OCI-LY1 (cell line): ENCODE data around the gene TMEM62.

Experiments
- H2AFZ ChIP-seq: fragments of 200-600 bp; sonication (generic), shearing (Covaris generic); 2 replicates; pipeline ENCODE4 v1.6.0; 2014; ENCODE audit warnings: antibody characterized with exemption, mild to moderate bottlenecking, low read length
- H3F3A ChIP-seq: fragments of 200-600 bp; sonication (generic), shearing (Covaris generic); 2 replicates; pipeline ENCODE4 v1.6.0; 2014; ENCODE audit warnings: mild to moderate bottlenecking, antibody characterized with exemption, low read length, moderate library complexity; ENCODE audit not compliant: insufficient read depth
- H3K27ac ChIP-seq: fragments of 200-600 bp; sonication (generic); 2 replicates; pipeline ENCODE4 v1.5.1; 2014; ENCODE audit warnings: low read length, mixed run types, mild to moderate bottlenecking, low read depth; ENCODE audit not compliant: poor library complexity, severe bottlenecking
- H3K27me3 ChIP-seq: fragments of 200-600 bp; sonication (generic); 2 replicates; pipeline ENCODE4 v1.6.0; 2014; ENCODE audit warnings: antibody characterized with exemption, mild to moderate bottlenecking, low read length, moderate library complexity; ENCODE audit not compliant: insufficient read depth
- H3K36me3 ChIP-seq: fragments of 200-600 bp; sonication (generic); 2 replicates; pipeline ENCODE4 v1.6.1; 2014; ENCODE audit warnings: mild to moderate bottlenecking, antibody characterized with exemption, low read length, moderate library complexity, mixed read lengths; ENCODE audit not compliant: insufficient read depth
- H3K4me1 ChIP-seq: fragments of 200-600 bp; sonication (generic); 2 replicates; pipeline ENCODE4 v1.5.1; 2014; ENCODE audit warnings: mild to moderate bottlenecking, low read length, moderate library complexity; ENCODE audit not compliant: insufficient read depth, severe bottlenecking
- H3K4me2 ChIP-seq: fragments of 200-600 bp; sonication (generic), shearing (Covaris generic); 2 replicates; pipeline ENCODE4 v1.6.1; 2014; ENCODE audit warnings: low read length
- H3K4me3 ChIP-seq: fragments of 200-600 bp; sonication (generic); 2 replicates; pipeline ENCODE4 v1.5.1; 2014; ENCODE audit warnings: low read length, low read depth, mild to moderate bottlenecking, mixed read lengths; ENCODE audit not compliant: poor library complexity, severe bottlenecking
- H3K79me2 ChIP-seq: fragments of 200-600 bp; shearing (Covaris generic); 2 replicates; pipeline ENCODE4 v1.6.1; 2016; ENCODE audit warnings: mixed run types, low read length, mixed read lengths; ENCODE audit not compliant: insufficient read depth
- H3K9ac ChIP-seq: fragments of 200-600 bp; sonication (generic), shearing (Covaris generic); 2 replicates; pipeline ENCODE4 v1.6.1; 2014; ENCODE audit warnings: mild to moderate bottlenecking, low read length, mixed read lengths
- H3K9me2 ChIP-seq: fragments of 200-600 bp; sonication (generic), shearing (Covaris generic); 2 replicates; pipeline ENCODE4 v1.6.1; 2014; ENCODE audit warnings: low read depth, mild to moderate bottlenecking, low read length, mixed read lengths
- H3K9me3 ChIP-seq: fragments of 200-600 bp; shearing (Covaris generic); 2 replicates; pipeline ENCODE4 v1.6.1; 2014; ENCODE audit warnings: low read length, mixed read lengths
- H4K20me1 ChIP-seq: fragments of 200-600 bp; sonication (generic), shearing (Covaris generic); 2 replicates; pipeline ENCODE4 v1.6.0; 2016; ENCODE audit warnings: mild to moderate bottlenecking, low read length; ENCODE audit not compliant: insufficient read depth
- EZH2 ChIP-seq: fragments of 200-600 bp; sonication (generic), shearing (Covaris generic); IDR thresholded peaks from 2 replicates; pipeline ENCODE4 v1.8.0; 2017; ENCODE audit warnings: borderline replicate concordance, mixed run types, mild to moderate bottlenecking, antibody characterized with exemption, low read length, moderate library complexity, mixed read lengths
- TF ChIP-seq, protein P1 (sequence below): fragments of 200-600 bp; sonication (generic), shearing (Covaris generic); IDR thresholded peaks from 2 replicates; pipeline ENCODE4 v1.5.1; 2017; ENCODE audit warnings: mild to moderate bottlenecking, antibody characterized with exemption, low read length, moderate library complexity, mixed read lengths

The TMEM62 gene

DNA sequence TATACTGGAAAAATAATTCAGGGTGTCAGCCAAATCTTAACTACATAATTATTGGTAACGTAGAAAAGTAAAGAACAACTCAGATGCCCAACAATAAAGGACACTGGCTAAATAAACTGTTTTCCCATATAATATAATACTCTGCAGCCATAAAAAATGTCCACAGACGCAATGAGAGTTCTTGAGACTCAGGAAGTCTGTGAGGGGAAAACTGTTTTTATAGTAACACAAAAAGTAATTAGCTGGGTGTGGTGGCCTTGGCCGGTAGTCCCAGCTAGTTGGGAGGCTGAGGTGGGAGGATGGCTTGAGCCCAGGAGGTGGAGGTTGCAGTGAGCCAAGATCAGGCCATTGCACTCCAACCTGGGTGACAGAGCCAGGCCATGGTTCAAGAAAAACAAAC lies 22.0 kb upstream of the TMEM62 start:
- Histone ChIP-seq H2AFZ (no peak overlapping the region), H3K27ac (no peak overlapping the region), H3K4me3 (no peak overlapping the region), H3K4me1 (peaks cover 9% of the 10 kb centered on the region), H3K79me2 (no peaks in the 10 kb centered on the region), H3K9me2 (no peaks in the 10 kb centered on the region), H3K9ac (no peak overlapping the region), H3K36me3 (no peaks in the 10 kb centered on the region), H3K9me3 (no peaks in the 10 kb centered on the region), H4K20me1 (no peaks in the 10 kb centered on the region), H3F3A (no peaks in the 10 kb centered on the region), H3K27me3 (no peaks in the 10 kb centered on the region), H3K4me2 (no peak overlapping the region)
- no peak for TF ChIP-seq EZH2
- TF ChIP-seq, protein P1, sequence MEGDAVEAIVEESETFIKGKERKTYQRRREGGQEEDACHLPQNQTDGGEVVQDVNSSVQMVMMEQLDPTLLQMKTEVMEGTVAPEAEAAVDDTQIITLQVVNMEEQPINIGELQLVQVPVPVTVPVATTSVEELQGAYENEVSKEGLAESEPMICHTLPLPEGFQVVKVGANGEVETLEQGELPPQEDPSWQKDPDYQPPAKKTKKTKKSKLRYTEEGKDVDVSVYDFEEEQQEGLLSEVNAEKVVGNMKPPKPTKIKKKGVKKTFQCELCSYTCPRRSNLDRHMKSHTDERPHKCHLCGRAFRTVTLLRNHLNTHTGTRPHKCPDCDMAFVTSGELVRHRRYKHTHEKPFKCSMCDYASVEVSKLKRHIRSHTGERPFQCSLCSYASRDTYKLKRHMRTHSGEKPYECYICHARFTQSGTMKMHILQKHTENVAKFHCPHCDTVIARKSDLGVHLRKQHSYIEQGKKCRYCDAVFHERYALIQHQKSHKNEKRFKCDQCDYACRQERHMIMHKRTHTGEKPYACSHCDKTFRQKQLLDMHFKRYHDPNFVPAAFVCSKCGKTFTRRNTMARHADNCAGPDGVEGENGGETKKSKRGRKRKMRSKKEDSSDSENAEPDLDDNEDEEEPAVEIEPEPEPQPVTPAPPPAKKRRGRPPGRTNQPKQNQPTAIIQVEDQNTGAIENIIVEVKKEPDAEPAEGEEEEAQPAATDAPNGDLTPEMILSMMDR = no peak

DNA sequence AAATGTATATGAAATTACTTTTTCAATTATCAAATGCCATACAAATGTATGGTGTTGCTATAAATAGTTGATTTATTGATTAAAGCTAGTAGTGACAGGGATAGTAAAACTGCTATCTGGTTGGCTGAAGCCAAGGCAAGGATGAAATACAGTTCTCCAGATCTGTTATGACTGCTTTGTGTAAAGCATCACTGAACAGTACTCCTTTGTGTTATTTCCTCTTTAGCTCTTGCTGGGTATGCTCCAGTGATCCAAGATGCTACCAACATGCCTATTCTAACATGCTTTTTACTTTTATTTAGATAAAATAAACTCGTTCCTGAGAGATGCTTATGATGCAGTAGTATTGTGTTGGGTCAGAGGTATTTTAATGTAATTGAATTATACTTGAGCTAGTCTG lies 15.1 kb upstream of the TMEM62 start:
- Histone ChIP-seq H3K4me3 (no peak overlapping the region), H3K4me1 (peaks cover 17% of the 10 kb centered on the region), H4K20me1 (no peaks in the 10 kb centered on the region), H3K9me3 (no peaks in the 10 kb centered on the region), H3K27ac (no peak overlapping the region), H2AFZ (no peak overlapping the region), H3K9ac (no peak overlapping the region), H3K4me2 (no peak overlapping the region), H3K9me2 (no peaks in the 10 kb centered on the region), H3F3A (no peaks in the 10 kb centered on the region), H3K36me3 (no peaks in the 10 kb centered on the region), H3K79me2 (no peaks in the 10 kb centered on the region), H3K27me3 (no peaks in the 10 kb centered on the region)
- no peak for TF ChIP-seq EZH2
- TF ChIP-seq, protein P1 = no peak

DNA sequence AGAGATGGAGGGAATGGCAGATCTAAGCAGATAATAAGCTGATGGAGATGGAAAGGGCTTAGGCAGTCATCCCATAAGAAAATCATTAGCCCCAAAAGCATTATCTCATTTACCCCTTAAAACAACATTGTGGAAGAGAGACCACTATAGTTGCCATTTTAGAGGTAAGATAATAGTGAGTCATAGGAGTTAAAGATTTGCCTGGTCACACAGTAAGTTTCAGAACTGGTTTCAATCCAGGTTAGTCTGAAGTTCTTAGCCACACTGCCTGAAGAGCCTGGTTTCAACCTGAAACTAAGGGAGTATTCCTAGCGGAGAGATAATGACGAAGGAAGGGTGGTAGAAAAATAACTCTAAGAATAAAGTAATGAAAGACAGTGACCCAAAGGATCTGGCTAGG lies 14.6 kb upstream of the TMEM62 start:
- Histone ChIP-seq H3K4me3 (no peak overlapping the region), H2AFZ (no peak overlapping the region)

More for the DNA sequence above, 14.6 kb upstream of the TMEM62 start:
- no peaks in the 10 kb centered on the region for H3K79me2 ChIP-seq
- no peaks in the 10 kb centered on the region for H4K20me1 ChIP-seq
- TF ChIP-seq, protein P1 = no peak
- TF ChIP-seq EZH2 = no peak
- no peak overlapping the region for H3K4me2 ChIP-seq
- H3K9ac ChIP-seq = no peak overlapping the region
- H3F3A ChIP-seq = no peaks in the 10 kb centered on the region
- H3K9me2 ChIP-seq = no peaks in the 10 kb centered on the region
- H3K9me3 ChIP-seq = no peaks in the 10 kb centered on the region
- no peak overlapping the region for H3K27ac ChIP-seq
- peaks cover 19% of the 10 kb centered on the region for H3K4me1 ChIP-seq
- H3K27me3 ChIP-seq = no peaks in the 10 kb centered on the region
- H3K36me3 ChIP-seq = no peaks in the 10 kb centered on the region
